Esophagus muscularis mucosa (tissue), 3 donors: Measurements from ENCODE around the gene P2RX4.

Experiments used
- CTCF ChIP-seq, 3 experiments: fragments of 200-600 bp in 2 of 3; fragments of 450-650 bp in 1 of 3; sonication (generic) in 2 of 3; IDR thresholded peaks; one replicate each; pipeline ENCODE4 v1.5.1; 2017 to 2019; ENCODE audit warnings: antibody characterized with exemption in 3 of 3, mild to moderate bottlenecking in 2 of 3, moderate library complexity in 1 of 3
- POLR2A ChIP-seq: fragments of 450-650 bp; IDR thresholded peaks from one replicate; pipeline ENCODE4 v1.6.1; 2017; ENCODE audit warnings: antibody characterized with exemption, moderate library complexity, mild to moderate bottlenecking, low read depth

- no peak for TF ChIP-seq CTCF (IDR thresholded peaks at IDR 0.05)
- TF ChIP-seq POLR2A: no peak
Observed at GRCh38 chr12:121191151-121191550, 18.8 kb upstream of the P2RX4 start.
